NCI-H2107 treated with DMSO at 0.1 percent for 48 hours (cell line): ENCODE results near the gene FRYL.
"Not testable (repeated sequence)": the region's sequence is repeated elsewhere in the genome, so short reads cannot be mapped to it uniquely, and the experiment has no call there.

Experiments used
- DNase-seq: peaks from one replicate; lab custom pipeline; 2025; ENCODE audit not compliant: unreplicated experiment; lab: John Stamatoyannopoulos, UW

The FRYL gene

DNA sequence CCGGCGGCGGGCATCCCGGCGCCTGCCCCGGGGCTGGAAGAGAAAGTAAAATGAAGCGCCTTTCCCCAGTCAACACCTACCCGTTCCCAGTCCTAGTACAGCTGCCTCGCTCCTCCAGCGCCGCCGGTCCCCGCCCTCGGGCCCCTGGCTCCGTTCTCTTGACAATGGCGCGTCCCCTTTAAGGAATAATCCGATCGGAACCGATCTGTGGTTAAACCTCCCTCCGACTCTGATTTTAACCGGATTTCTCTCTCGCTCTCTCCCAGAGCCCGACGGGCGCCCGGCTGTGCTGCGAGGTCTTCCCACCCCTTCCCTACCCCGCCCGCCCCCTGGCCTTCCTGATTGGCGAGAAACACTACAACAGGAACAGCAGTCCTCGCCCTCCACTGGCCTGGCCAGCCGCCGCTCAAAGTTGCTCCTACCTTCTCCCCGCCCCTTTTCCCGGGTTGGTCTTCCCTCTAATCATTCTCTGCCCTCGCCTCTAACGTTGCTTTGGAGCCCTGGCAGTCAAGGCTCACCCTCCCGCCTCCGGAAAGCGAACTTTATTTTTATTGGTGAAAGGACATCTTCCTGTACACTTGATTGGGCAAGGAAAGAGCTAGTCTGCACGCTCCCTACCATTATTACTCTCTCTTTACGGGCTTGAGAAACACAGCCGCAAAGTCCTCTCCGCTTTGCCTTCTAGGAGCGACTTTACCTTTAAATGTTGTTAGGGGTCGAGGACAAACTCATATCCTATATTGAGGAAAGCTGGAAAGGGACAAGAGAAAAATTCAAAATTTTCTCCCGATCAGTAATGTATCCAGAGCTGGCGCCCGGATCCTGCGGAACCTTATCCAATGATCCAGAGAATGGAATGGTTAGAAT lies at the start of gene FRYL:
TSS of gene FRYL (minus strand) at position 282 of the 867 bp plus-strand sequence. CDS start 145,869 bp downstream, outside the sequence.
- peak; percentile 97 for DNase-seq

GRCh38 chr4:48827622-48828021 lies 47.5 kb upstream of the FRYL start:
- no peak for DNase-seq

DNA sequence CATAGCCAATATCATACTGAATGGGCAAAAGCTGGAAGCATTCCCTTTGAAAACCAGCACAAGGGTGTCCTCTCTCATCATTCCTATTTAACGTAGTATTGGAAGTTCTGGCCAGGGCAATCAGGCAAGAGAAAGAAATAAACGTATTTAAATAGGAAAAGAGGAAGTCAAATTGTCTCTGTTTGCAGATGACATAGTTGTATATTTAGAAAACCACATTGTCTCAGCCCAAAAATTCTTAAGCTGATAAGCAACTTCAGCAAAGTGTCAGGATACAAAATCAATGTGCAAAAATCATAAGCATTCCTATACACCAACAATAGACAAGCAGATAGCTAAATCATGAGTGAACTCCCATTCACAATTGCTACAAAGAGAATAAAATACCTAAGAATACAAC lies 41.4 kb upstream of the FRYL start:
- DNase-seq, result not testable (repeated sequence)

DNA sequence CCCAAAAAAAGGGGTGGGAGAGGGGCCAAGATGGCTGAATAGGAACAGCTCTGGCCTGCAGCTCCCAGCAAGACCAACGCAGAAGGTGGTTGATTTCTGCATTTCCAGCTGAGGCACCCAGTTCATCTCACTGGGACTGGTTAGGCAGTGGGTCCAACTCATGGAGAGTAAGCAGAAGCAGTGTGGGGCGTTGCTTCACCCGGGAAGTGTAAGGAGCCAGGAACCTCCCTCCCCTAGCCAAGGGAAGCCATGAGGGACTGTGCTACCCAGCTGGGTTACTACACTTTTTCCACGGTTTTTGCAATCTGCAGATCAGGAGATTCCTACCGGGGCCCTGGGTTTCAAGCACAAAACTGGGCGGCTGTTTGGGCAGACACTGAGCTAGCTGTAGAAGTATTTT lies 36.9 kb upstream of the FRYL start:
- no peak for DNase-seq

- not testable (repeated sequence) for DNase-seq
These were observed 36.2 kb upstream of the FRYL start for GRCh38 chr4:48816297-48816696.

GRCh38 chr4:48815483-48815882 lies 35.4 kb upstream of the FRYL start:
- no peak for DNase-seq

DNA sequence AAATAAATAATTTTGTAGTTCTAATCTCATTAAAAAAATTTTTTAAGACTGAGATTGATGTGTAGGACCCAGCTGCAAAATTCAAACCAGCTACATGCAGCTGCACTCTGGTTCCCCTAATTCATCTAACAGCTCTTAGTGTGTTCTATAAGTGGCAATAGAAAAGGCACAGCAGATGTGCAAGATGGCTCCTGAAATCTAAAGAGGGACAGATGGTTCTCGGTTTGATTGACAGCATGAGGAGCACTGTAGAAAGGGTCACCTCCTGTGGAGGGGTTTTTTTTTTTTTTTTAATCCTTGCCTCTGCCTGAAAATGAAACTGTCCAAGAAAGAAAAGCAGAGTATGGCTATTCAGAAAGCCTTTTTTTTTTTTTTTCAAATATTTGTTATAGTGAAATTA lies 33.9 kb upstream of the FRYL start:
- DNase-seq, result no peak

DNA sequence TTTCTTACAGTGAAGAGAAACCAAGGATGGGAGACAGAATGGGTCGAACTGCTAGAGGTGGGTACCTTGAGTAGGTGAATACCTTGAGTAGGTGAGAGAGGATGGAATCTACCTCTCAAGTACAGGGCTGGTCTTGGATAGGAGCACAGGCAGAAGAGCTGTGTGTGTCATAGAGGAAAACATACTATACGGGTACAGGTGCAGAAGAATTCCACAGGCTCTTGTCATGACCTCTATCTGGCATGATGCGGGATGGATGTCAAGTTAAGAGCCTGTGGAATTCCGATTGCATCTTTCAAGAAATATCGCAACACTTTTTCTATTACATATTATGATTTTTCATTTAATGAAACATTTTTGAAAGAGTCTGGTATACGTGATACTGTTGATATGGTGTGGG lies 32.8 kb upstream of the FRYL start:
- DNase-seq, result no peak

DNA sequence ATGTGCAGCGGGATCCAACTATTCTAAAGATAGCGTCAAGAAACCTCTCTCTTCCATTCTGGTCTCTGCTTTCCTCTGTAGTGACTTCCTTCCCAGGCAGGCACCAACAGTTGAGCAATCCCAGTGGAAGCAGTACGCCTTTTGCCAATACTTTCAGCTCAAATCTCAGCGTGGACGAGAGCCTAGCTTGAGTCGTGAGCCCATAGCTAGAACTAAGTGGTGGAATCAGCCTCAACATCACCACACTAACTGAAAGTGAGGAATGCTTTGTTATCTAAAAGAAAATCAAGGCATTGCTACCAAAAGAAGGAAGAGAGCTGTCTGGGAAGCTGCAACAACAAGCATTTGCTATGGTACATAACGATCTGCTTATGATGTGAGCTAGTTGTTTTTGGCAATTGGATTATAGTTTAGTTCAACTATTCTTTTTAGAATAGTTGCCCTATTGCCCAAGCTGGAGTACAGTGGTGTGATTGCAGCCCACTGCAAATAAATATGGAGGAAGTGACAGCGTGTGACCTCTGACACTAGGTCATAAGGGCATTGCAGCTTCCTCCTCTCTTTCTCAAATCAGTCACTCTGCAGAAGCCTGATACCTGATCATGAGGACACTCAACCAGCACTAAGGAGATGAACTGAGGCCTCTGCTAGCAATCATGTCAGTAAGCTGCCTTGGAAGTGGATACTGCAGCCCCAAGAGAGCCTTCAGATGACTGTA lies 24.7 kb upstream of the FRYL start:
- DNase-seq, result no peak

- DNase-seq, result no peak
These were observed 21.1 kb upstream of the FRYL start for GRCh38 chr4:48801016-48801715.

DNA sequence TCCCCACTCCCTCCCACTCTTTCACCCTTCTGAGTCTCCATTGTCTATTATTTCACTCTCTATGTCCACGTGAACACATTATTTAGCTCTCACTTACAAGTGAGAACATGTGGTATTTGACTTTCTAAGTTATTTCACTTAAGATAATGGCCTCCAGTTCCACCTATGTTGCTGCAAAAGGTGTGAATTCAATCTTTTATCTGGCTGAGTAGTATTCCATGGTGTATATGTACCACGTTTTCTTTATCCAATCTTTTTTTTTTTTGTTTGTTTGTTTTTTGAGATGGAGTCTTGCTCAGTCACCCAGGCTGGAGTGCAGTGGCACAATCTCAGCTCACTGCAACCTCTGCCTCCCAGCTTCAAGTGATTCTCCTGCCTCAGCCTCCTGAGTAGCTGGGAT lies 20.1 kb upstream of the FRYL start:
- DNase-seq, result not testable (repeated sequence)

- no peak for DNase-seq
These were observed 19.1 kb upstream of the FRYL start for GRCh38 chr4:48799157-48799556.

DNA sequence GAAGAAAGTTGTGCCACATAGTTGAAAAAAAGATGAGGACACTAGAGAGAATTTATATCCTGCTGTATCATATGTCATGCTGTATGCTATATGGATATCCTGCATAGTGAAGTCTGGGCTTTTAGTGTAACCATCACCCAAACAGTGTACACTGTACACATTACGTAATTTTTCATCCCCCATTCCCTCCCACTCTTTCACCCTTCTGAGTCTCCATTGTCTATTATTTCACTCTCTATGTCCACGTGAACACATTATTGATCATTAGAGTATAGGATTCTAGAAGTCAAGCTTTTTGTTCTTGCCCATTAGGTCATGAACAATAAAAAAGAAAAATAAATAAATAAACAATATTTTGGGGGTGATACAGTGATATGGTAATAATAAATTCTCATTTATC lies 18.0 kb upstream of the FRYL start:
- DNase-seq, result no peak

DNA sequence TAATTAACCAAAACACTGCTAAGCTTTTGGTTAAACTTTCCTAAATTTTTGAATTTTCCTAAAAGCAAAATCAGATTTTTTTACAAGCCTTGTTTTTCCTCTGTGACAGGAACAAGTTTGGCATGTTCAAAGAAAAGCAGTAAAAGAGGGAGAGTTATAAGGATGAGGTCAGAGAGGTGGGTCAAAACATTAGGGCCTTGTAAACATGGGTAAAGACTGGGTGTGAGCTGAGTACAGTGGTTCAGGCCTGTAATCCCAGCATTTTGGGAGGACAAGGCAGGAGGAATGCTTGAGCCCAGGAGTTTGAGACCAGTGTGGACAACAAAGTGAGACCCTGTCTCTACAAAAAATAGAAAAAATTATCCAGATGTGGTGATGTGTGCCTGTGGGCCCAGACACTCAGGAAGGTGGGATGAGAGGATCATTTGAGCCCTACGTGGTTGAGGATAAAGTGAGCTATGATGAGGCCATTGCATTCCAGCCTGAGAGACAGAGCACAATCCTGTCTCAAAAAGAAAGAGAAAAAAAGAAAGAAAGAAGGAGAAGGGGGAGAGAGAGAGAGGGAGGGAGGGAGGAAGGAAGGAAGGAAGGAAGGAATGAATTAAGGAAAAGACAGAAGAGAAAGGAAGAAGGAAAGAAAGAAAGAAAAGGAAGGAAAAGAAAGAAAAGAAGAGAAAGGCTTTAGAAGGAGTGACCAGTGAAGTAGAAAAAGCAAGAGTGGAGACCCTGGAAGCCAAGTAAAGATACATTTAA lies 17.0 kb upstream of the FRYL start:
- no peak for DNase-seq

GRCh38 chr4:48796191-48796926 lies 16.3 kb upstream of the FRYL start:
- no peak for DNase-seq

GRCh38 chr4:48795108-48795507 lies 15.0 kb upstream of the FRYL start:
- DNase-seq, result no peak

DNA sequence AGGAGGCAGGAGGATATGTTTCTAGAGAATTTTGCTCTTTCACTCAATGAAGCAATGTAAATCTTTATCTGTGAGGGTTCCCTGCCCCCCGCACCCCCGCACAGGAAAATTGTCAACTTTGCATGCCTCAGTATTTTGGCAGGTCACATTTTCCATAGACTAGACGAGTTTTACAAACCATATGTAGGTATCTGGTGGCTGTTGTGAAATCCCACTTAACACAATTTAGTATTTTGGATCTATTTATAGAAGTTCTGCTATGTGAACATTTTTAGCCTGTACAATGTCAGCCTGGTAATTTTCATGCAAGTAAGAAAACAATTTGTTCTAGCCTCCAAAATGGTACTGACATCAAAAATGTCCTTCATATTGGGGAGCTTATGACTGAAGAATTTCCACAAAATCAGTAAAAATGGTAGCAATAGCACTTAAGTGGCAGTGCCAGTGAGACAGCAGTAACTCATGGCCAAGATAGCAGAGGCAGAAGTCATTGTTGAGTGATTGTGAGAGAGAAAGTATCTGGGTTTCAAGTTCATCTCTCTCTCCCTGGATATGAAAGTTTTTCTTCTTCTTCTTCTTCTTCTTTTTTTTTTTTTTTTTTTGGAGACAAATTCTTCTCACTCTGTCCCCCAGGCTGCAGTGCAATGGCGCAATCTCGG lies 12.4 kb upstream of the FRYL start:
- DNase-seq, result no peak

DNA sequence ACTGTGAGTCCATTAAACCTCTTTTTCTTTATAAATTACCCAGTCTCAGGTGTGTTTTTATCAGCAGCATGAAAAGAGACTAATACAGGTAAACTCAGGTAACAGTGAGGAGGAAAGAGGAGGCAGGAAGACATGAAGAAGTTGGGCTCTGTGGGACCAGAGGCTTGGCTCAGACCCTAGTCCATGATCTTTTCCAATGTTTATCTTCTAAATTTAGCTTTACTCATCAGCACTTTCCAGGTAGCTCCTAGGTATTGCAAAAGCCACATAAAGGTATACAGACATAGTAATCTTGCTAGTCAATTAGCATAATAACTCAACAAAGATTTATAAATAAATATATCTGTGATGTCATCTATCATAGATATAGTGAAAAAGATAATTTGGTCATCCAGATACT lies 11.2 kb upstream of the FRYL start:
- DNase-seq, result no peak

DNA sequence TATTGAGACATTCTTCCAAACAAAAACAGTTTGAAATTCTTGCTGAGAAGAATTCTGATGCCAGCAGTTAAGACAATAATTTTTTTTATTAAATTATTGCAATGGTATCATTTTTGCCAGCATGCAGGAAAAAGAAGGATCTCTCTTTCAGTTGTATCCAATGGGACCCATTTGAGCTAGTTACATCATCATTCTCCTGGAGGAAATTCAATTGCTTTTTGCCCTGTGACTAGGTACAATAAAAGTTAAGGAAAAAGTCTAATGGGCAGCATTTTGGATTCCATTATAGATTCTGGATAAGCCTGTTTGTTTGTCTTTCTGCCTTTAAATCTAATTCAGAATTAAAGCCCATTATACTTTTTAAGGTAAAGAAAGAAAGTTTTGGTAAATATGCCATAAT lies 10.5 kb upstream of the FRYL start:
- DNase-seq, result no peak

- DNase-seq, result no peak
These were observed 7.0 kb upstream of the FRYL start for GRCh38 chr4:48787056-48787455.
